ENCODE results near the gene HIGD1A. TPM values are rescaled to one million over a fixed set of nuclear protein-coding genes. Genes with fewer than 3 reads are reported as not detected.
"Not testable (repeated sequence)": the region's sequence is repeated elsewhere in the genome, so short reads cannot be mapped to it uniquely, and the experiment has no call there.

HIGD1A gene
- polyA plus RNA-seq, 1 donor (not counting 4 experiments of a cell fraction or from before 2014, with no cell fraction given), result 443 TPM

DNA sequence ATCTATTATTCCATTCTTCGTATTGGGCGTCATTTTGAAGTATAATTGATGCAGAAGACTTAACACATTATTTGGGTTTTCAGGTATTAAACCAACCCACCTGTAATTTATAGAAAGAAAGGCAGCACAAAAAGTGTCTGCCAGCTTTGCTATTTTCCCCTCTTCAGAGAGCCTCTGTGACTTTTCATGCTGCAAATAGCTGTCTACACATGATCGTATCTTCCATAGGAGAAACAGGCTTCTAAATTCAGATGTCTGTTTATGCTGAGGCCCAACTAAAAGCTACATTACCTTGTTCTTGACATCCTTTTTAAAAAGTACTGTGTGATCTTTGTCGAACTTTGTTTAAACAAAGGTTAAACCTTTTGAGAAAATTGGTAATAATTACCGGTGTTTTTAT is 10.0 kb upstream of the HIGD1A start:
- no peak overlapping the region for H2AFZ ChIP-seq (ENCODE audit: control insufficient read depth, low read length)
- dilution Hi-C loops (cut with MboI; ENCODE audit: extremely low pct_ligation_motif_present, low sequenced_read_pairs), result no loop called here
- FAIRE-seq (no peak), DNase-seq (ENCODE audit: low read depth, low spot score) (no peak)
- H3K79me2 ChIP-seq (ENCODE audit: control insufficient read depth, insufficient read depth, low read length), result no peaks in the 10 kb centered on the region
- peaks cover 10% of the 10 kb centered on the region for H3K4me1 ChIP-seq (ENCODE audit: control insufficient read depth, extremely low read depth, insufficient read depth, low read length)
- TF ChIP-seq, protein P1, sequence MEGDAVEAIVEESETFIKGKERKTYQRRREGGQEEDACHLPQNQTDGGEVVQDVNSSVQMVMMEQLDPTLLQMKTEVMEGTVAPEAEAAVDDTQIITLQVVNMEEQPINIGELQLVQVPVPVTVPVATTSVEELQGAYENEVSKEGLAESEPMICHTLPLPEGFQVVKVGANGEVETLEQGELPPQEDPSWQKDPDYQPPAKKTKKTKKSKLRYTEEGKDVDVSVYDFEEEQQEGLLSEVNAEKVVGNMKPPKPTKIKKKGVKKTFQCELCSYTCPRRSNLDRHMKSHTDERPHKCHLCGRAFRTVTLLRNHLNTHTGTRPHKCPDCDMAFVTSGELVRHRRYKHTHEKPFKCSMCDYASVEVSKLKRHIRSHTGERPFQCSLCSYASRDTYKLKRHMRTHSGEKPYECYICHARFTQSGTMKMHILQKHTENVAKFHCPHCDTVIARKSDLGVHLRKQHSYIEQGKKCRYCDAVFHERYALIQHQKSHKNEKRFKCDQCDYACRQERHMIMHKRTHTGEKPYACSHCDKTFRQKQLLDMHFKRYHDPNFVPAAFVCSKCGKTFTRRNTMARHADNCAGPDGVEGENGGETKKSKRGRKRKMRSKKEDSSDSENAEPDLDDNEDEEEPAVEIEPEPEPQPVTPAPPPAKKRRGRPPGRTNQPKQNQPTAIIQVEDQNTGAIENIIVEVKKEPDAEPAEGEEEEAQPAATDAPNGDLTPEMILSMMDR (optimal IDR thresholded peaks at IDR 0.05 in 1 of 3, IDR thresholded peaks at IDR 0.05 in 1 of 3, conservative IDR thresholded peaks at IDR 0.05 in 1 of 3; ENCODE audit: extremely low read depth in 1 of 3, insufficient read depth in 2 of 3, low read length in 3 of 3), result no peak
- no peak for TF ChIP-seq EZH2 (IDR thresholded peaks at IDR 0.05; ENCODE audit: low read length)
- H3K27me3 ChIP-seq (ENCODE audit: control insufficient read depth, extremely low read depth, insufficient read depth, low read length), result no peaks in the 10 kb centered on the region
- no peak overlapping the region for H3K27ac ChIP-seq (ENCODE audit: control insufficient read depth, insufficient read depth, low read length)
- no peak overlapping the region for H3K4me2 ChIP-seq (ENCODE audit: control insufficient read depth, extremely low read depth, insufficient read depth, low read depth, low read length)
- no peak overlapping the region for H3K9ac ChIP-seq (ENCODE audit: control insufficient read depth, extremely low read depth, insufficient read depth, low read length)
- H3K4me3 ChIP-seq (ENCODE audit: control insufficient read depth in 2 of 3, extremely low read depth in 1 of 3, insufficient read depth in 2 of 3, low read depth in 1 of 3, low read length in 3 of 3), result no peak overlapping the region
- H4K20me1 ChIP-seq (ENCODE audit: control insufficient read depth, extremely low read depth, insufficient read depth, low read length), result no peaks in the 10 kb centered on the region
- no peaks in the 10 kb centered on the region for H3K9me3 ChIP-seq (ENCODE audit: control insufficient read depth, low read depth, low read length)
- no peaks in the 10 kb centered on the region for H3K36me3 ChIP-seq (ENCODE audit: control insufficient read depth in 2 of 2, extremely low read depth in 1 of 2, insufficient read depth in 2 of 2, low read length in 2 of 2)
- no peaks in the 10 kb centered on the region for H3K9me1 ChIP-seq (ENCODE audit: control insufficient read depth, extremely low read depth, insufficient read depth, low read length)

DNA sequence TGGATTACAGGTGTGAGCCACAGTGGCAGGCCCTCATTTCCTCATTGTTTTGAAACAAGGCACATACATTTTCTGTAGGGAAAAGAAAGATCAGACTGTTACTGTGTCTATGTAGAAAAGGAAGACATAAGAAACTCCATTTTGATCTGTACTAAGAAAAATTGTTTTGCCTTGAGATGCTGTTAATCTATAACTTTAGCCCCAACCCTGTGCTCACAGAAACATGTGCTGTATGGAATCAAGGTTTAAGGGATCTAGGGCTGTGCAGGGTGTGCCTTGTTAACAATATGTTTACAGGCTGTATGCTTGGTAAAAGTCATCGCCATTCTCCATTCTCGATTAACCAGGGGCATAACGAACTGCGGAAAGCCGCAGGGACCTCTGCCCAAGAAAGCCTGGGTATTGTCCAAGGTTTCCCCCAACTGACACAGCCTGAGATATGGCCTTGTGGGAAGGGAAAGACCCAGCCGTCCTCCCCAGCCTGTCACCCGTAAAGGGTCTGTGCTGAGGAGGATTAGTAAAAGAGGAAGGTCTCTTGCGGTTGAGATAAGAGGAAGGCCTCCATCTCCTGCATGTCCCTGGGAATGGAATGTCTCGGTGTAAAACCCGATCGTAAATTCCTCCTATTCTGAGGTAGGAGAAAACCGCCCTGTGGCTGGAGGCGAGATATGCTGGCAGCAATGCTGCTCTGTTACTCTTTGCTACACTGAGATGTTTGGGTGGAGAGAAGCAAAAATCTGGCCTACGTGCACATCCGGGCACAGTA is 7.0 kb upstream of the HIGD1A start:
- H3K27me3 ChIP-seq (ENCODE audit: control insufficient read depth, extremely low read depth, insufficient read depth, low read length); dilution Hi-C loops (cut with MboI; ENCODE audit: extremely low pct_ligation_motif_present, low sequenced_read_pairs); FAIRE-seq; H3K4me3 ChIP-seq (ENCODE audit: control insufficient read depth in 2 of 3, extremely low read depth in 1 of 3, insufficient read depth in 2 of 3, low read depth in 1 of 3, low read length in 3 of 3); H3K9ac ChIP-seq (ENCODE audit: control insufficient read depth, extremely low read depth, insufficient read depth, low read length); H3K36me3 ChIP-seq (ENCODE audit: control insufficient read depth in 2 of 2, extremely low read depth in 1 of 2, insufficient read depth in 2 of 2, low read length in 2 of 2); H4K20me1 ChIP-seq (ENCODE audit: control insufficient read depth, extremely low read depth, insufficient read depth, low read length); H3K27ac ChIP-seq (ENCODE audit: control insufficient read depth, insufficient read depth, low read length); H3K9me1 ChIP-seq (ENCODE audit: control insufficient read depth, extremely low read depth, insufficient read depth, low read length); DNase-seq (ENCODE audit: low read depth, low spot score); H3K79me2 ChIP-seq (ENCODE audit: control insufficient read depth, insufficient read depth, low read length); H3K9me3 ChIP-seq (ENCODE audit: control insufficient read depth, low read depth, low read length); H3K4me1 ChIP-seq (ENCODE audit: control insufficient read depth, extremely low read depth, insufficient read depth, low read length): not testable (repeated sequence)
- Histone ChIP-seq H3K4me2 (ENCODE audit: control insufficient read depth, extremely low read depth, insufficient read depth, low read depth, low read length) (peak overlapping the region; percentile 10), H2AFZ (ENCODE audit: control insufficient read depth, low read length) (peak overlapping the region; percentile 65)

DNA sequence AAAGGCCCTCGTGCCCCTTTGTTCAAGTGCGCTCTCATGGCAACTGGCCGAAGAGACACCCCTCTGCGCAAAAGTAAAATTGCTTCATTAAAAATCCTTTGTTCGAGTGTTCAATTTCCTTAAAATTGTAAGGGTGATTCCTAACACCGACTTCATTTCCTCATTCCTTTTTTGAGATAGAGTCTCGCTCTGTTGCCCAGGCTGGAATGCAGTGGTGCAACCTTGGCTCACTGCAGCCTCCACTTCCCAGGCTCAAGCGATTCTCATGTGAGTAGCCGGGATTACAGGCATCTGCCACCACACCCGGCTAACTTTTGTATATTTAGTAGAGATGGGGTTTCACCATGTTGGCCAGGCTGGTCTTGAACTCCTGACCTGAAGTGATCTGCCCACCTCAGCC is 6.4 kb upstream of the HIGD1A start:
- H3K4me1 ChIP-seq (ENCODE audit: control insufficient read depth, extremely low read depth, insufficient read depth, low read length); H3K27ac ChIP-seq (ENCODE audit: control insufficient read depth, insufficient read depth, low read length); H4K20me1 ChIP-seq (ENCODE audit: control insufficient read depth, extremely low read depth, insufficient read depth, low read length); H3K4me2 ChIP-seq (ENCODE audit: control insufficient read depth, extremely low read depth, insufficient read depth, low read depth, low read length); H3K9me3 ChIP-seq (ENCODE audit: control insufficient read depth, low read depth, low read length); FAIRE-seq; H3K9ac ChIP-seq (ENCODE audit: control insufficient read depth, extremely low read depth, insufficient read depth, low read length); dilution Hi-C loops (cut with MboI; ENCODE audit: extremely low pct_ligation_motif_present, low sequenced_read_pairs); H3K79me2 ChIP-seq (ENCODE audit: control insufficient read depth, insufficient read depth, low read length); H3K4me3 ChIP-seq (ENCODE audit: control insufficient read depth in 2 of 3, extremely low read depth in 1 of 3, insufficient read depth in 2 of 3, low read depth in 1 of 3, low read length in 3 of 3); H3K9me1 ChIP-seq (ENCODE audit: control insufficient read depth, extremely low read depth, insufficient read depth, low read length); H3K36me3 ChIP-seq (ENCODE audit: control insufficient read depth in 2 of 2, extremely low read depth in 1 of 2, insufficient read depth in 2 of 2, low read length in 2 of 2); DNase-seq (ENCODE audit: low read depth, low spot score); H2AFZ ChIP-seq (ENCODE audit: control insufficient read depth, low read length); H3K27me3 ChIP-seq (ENCODE audit: control insufficient read depth, extremely low read depth, insufficient read depth, low read length): not testable (repeated sequence)
